BE2C (cell line): ENCODE results near the gene SSTR5.
A peak's percentile ranks its signal among the peaks of the same experiment; 100 is the strongest.

Source experiments
- DNase-seq: peaks from one replicate; pipeline ENCODE4 v3.0.0-alpha.2; 2020
- H3K27me3 ChIP-seq: fragments of 250-450 bp; sonication (Bioruptor Pico); 2 replicates; pipeline ENCODE4 v1.5.1; 2020; ENCODE audit warnings: mild to moderate bottlenecking
- H3K36me3 ChIP-seq: fragments of 250-450 bp; sonication (Bioruptor Pico); 2 replicates; pipeline ENCODE4 v1.5.1; 2020; ENCODE audit warnings: mild to moderate bottlenecking
- H3K4me1 ChIP-seq: fragments of 250-450 bp; sonication (Bioruptor Pico); 2 replicates; pipeline ENCODE4 v1.5.1; 2020
- H3K4me3 ChIP-seq: 2 replicates; pipeline ENCODE4 v1.5.1; 2011; ENCODE audit warnings: low read depth, low read length
- H3K9me3 ChIP-seq: fragments of 250-450 bp; sonication (Bioruptor Pico); 2 replicates; pipeline ENCODE4 v1.5.1; 2020
- TF ChIP-seq, protein P1 (sequence below): IDR thresholded peaks from 2 replicates; pipeline ENCODE4 v1.5.1; 2012; ENCODE audit warnings: mild to moderate bottlenecking, low read depth, low read length

The SSTR5 gene

DNA sequence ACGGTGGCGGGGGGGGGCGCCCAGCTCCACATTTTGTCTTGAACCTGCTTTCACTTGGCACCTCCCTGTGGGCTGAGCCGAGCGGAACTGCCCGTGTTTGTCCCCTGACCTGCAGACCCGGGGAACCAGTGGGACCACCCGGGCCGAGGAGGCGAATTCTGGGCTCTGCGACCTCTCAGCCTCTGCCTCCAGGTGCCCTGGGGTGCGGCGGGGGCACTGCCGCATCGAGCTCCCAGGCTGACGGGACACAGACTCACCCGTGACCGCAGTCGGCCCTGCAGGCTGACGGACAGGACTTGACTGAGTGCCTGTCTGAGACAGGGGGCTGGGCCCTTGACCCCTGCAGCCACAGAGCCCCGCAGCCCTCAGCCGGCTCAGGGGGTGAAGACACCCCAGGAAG, 34.6 kb downstream of the SSTR5 start:
- no peak for DNase-seq
- Histone ChIP-seq H3K27me3 (peaks cover 67% of the 10 kb centered on the region), H3K4me1 (no peaks in the 10 kb centered on the region), H3K9me3 (no peaks in the 10 kb centered on the region), H3K36me3 (no peaks in the 10 kb centered on the region), H3K4me3 (no peak overlapping the region)
- TF ChIP-seq, protein P1, sequence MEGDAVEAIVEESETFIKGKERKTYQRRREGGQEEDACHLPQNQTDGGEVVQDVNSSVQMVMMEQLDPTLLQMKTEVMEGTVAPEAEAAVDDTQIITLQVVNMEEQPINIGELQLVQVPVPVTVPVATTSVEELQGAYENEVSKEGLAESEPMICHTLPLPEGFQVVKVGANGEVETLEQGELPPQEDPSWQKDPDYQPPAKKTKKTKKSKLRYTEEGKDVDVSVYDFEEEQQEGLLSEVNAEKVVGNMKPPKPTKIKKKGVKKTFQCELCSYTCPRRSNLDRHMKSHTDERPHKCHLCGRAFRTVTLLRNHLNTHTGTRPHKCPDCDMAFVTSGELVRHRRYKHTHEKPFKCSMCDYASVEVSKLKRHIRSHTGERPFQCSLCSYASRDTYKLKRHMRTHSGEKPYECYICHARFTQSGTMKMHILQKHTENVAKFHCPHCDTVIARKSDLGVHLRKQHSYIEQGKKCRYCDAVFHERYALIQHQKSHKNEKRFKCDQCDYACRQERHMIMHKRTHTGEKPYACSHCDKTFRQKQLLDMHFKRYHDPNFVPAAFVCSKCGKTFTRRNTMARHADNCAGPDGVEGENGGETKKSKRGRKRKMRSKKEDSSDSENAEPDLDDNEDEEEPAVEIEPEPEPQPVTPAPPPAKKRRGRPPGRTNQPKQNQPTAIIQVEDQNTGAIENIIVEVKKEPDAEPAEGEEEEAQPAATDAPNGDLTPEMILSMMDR = no peak

GRCh38 chr16:1107731-1108130, 35.2 kb downstream of the SSTR5 start:
- H3K9me3 ChIP-seq = no peaks in the 10 kb centered on the region
- DNase-seq = no peak
- H3K4me3 ChIP-seq = no peak overlapping the region
- no peaks in the 10 kb centered on the region for H3K36me3 ChIP-seq
- peaks cover 66% of the 10 kb centered on the region for H3K27me3 ChIP-seq
- TF ChIP-seq, protein P1 = no peak
- H3K4me1 ChIP-seq = no peaks in the 10 kb centered on the region

- DNase-seq = peak; percentile 51
- H3K9me3 ChIP-seq = no peaks in the 10 kb centered on the region
- H3K27me3 ChIP-seq = peaks cover 59% of the 10 kb centered on the region
These were observed 36.0 kb downstream of the SSTR5 start for GRCh38 chr16:1108299-1109252.

GRCh38 chr16:1109648-1110047, 37.1 kb downstream of the SSTR5 start:
- no peak for DNase-seq
- TF ChIP-seq, protein P1 = no peak
- Histone ChIP-seq H3K27me3 (peaks cover 48% of the 10 kb centered on the region), H3K4me1 (no peaks in the 10 kb centered on the region), H3K4me3 (no peak overlapping the region), H3K9me3 (no peaks in the 10 kb centered on the region), H3K36me3 (no peaks in the 10 kb centered on the region)

More at GRCh38 chr16:1108299-1109252, 36.0 kb downstream of the SSTR5 start:
- Histone ChIP-seq H3K36me3 (no peaks in the 10 kb centered on the region), H3K4me3 (no peak overlapping the region), H3K4me1 (no peaks in the 10 kb centered on the region)
- TF ChIP-seq, protein P1 = no peak

DNA sequence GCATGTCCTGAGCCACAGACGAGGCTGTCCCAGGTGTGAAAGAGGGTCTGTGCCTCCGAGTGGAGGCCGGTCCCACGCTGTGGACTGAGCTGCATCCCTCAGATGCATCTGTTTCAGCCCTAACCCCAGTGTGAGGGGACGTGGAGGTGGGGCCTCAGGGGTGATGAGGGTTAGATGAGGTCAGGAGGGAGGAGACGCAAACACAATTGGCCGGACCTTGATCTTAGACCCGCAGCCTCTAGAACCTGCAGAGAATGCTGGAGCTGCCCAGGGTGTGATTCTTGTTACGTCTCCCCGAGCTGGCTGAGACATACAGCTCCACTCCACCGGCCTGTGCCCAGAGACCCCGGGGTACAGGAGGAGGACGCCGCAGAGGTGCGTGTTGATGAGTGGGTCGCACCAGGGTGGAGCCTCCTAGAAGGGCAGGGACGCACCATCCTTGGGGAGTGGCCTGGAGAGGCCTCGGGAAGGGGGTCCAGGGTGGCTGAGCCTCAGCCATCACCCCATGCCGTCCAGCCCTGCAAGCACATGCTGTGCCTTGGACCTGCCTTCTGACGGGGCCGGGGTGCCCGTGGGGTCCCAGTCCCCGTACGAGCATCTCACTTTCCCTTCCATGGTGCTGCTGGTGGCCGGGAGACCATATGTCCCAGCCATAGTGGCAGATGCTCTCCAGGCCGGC, 40.1 kb downstream of the SSTR5 start:
- Histone ChIP-seq H3K4me3 (no peak overlapping the region), H3K36me3 (no peaks in the 10 kb centered on the region), H3K9me3 (no peaks in the 10 kb centered on the region), H3K27me3 (peaks cover 25% of the 10 kb centered on the region), H3K4me1 (no peaks in the 10 kb centered on the region)
- TF ChIP-seq, protein P1 = no peak
- DNase-seq = no peak
